Measurements from ENCODE around the gene SLC35A5.
A peak's percentile ranks its signal among the peaks of the same experiment; 100 is the strongest.
"Not testable (repeated sequence)": the region's sequence is repeated elsewhere in the genome, so short reads cannot be mapped to it uniquely, and the experiment has no call there.

SLC35A5 gene, protein sequence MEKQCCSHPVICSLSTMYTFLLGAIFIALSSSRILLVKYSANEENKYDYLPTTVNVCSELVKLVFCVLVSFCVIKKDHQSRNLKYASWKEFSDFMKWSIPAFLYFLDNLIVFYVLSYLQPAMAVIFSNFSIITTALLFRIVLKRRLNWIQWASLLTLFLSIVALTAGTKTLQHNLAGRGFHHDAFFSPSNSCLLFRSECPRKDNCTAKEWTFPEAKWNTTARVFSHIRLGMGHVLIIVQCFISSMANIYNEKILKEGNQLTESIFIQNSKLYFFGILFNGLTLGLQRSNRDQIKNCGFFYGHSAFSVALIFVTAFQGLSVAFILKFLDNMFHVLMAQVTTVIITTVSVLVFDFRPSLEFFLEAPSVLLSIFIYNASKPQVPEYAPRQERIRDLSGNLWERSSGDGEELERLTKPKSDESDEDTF

DNA sequence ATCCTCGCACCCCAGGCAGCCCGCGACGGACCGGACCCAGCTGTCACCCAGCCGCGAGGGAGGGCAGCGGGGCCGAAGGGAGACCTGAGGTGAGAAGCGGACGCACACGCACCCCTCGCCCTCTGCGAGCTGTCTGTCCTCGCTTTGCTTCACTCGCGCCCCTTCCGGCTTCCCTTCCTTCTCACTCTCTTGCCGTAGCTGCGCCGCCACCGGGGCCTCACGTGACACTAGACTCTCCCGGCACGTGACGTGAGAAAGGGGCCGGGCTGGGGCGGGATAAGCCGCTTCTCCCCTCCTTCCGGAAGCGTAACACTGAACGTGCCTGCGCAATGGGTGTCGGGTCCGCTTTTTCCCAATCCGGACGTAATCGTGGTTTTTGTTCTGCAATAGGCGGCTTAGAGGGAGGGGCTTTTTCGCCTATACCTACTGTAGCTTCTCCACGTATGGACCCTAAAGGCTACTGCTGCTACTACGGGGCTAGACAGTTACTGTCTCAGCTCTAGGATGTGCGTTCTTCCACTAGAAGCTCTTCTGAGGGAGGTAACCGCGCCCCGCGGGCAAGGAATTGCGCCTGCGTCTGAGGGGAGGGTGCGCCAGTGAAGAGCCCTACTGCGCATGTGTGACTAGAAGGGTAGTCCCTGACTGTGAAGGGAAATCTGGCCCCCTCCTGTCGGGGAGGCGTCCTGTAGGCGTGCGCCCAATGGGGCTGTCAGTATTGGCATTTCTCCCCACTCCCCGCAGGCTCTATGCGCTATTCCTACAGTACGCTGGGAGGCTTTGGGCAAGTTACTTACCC, at the start of gene SLC35A5, which contains the start of gene ATG3:
SLC35A5 (plus strand) TSS at position 312 of the 796 bp plus-strand sequence. CDS start 1,359 bp downstream, outside the sequence.
ATG3 (minus strand) TSS at position 229 of the 796 bp plus-strand sequence. CDS start 434 bp downstream, outside the sequence.
- Mint-ChIP-seq H3K36me3 (ENCODE audit: low read depth) (peaks cover 43% of the 10 kb centered on the region), H3K9me3 (no peaks in the 10 kb centered on the region), H3K4me1 (ENCODE audit: low read depth) (peaks cover 54% of the 10 kb centered on the region), H3K4me3 (peak within 1 kb of the TSS; percentile 99), H3K27me3 (no peaks in the 10 kb centered on the region), H3K27ac (peak within 1 kb of the TSS; percentile 97)

DNA sequence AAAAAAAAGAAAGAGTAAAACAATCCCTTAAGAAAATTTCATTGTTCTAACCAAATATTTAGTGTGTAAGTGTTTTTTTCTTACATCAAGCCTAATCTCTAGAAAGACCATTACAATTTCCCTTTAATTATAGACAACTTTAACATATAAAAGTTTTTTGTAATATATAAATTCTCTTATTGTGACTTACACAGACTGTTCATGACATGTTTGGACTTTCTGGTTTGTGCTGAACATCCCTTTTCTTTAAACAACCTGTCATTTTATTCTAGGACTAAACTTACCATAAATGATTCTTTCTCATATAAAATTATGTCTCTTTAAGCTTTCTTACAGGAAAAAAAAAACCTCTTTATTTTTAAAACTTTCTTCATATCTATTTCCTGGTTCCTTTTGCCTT, 49.5 kb upstream of the SLC35A5 start:
- H3K27me3 Mint-ChIP-seq = no peaks in the 10 kb centered on the region
- no peak overlapping the region for H3K4me3 Mint-ChIP-seq
- peaks cover 6% of the 10 kb centered on the region for H3K9me3 Mint-ChIP-seq
- peaks cover 7% of the 10 kb centered on the region for H3K36me3 Mint-ChIP-seq (ENCODE audit: low read depth)
- H3K4me1 Mint-ChIP-seq (ENCODE audit: low read depth) = peaks cover 36% of the 10 kb centered on the region
- no peak overlapping the region for H3K27ac Mint-ChIP-seq

DNA sequence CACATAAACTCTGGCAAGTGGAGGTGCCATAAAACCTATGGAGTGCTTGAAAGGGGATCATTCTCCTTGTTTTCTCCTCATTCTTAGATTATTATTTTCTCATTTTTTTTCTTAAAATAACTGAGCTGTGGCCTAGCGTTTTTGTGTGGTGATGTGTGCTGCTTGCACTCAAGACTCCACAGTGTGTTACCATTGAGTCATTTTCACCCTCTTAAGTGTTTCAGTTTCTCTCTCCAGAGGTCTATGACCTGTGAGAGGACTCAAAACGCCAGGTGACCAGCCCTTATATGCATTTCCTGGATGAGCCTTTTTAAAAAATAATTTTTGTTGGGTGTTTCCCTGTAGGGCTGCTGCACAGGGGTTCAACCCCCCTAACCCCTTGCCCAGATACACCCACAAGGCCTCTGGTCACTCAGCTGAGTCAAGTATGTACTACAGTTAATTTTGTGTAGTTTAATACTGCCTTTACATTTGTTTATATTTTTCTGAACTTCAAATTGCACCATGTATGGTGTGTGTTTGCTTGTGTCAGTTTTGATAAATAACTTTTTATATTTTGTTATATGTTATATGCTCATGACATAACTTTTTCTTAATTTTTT, 47.2 kb upstream of the SLC35A5 start:
- Mint-ChIP-seq H3K4me1 (ENCODE audit: low read depth) (peaks cover 39% of the 10 kb centered on the region), H3K4me3 (no peak overlapping the region), H3K27me3 (no peaks in the 10 kb centered on the region)

DNA sequence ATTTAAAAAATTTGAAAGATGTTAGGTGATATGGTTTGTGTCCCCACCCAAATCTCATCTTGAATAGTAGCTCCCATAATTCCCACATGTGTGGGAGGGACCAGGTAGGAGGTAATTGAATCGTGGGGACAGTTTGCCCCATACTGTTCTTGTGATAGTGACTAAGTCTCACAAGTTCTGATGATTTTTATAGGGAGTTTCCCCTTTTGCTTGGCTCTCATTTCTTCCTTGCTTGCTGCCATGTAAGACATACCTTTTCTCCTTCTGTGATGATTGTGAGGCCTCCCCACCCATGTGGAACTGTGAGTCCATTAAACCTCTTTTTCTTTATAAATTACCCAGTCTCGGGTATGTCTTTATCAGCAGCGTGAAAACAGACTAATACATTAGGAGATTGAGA, 42.9 kb upstream of the SLC35A5 start:
- H3K4me3 Mint-ChIP-seq; H3K36me3 Mint-ChIP-seq (ENCODE audit: low read depth); H3K9me3 Mint-ChIP-seq; H3K27me3 Mint-ChIP-seq: not testable (repeated sequence)
- Mint-ChIP-seq H3K27ac (peak overlapping the region; percentile 72), H3K4me1 (ENCODE audit: low read depth) (peaks cover 32% of the 10 kb centered on the region)

More for the DNA sequence above, 47.2 kb upstream of the SLC35A5 start:
- Mint-ChIP-seq H3K9me3 (peaks cover 6% of the 10 kb centered on the region), H3K27ac (peak overlapping the region; percentile 65), H3K36me3 (ENCODE audit: low read depth) (peaks cover 11% of the 10 kb centered on the region)

DNA sequence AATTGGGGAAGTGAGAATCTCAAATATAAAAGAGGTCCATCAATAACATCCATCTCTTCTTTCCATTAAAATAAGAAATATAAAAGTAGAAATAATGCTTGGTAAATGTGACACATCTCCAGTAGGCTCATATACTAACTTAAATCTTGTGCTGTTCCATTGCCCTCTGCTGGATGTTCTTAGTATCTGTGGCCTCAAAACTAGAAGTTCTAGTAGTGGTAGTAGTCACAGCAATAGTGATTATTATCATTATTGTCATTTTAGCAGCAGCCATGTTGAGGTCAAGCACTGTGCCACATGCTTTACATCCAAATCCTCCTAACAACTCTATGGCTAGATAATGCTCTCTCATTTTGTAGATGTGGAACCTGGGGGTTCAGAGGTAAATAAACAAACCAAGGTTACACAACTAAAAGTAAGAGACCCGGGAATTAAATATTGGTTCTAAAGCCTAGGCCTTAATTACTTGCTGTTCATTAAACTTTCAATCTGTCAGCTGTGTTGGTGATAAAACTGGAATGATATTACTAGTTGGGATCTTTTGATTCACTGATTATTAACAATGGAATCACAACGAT, 42.3 kb upstream of the SLC35A5 start:
- Mint-ChIP-seq H3K36me3 (ENCODE audit: low read depth) (peaks cover 6% of the 10 kb centered on the region), H3K4me1 (ENCODE audit: low read depth) (peaks cover 28% of the 10 kb centered on the region), H3K4me3 (no peak overlapping the region), H3K9me3 (no peaks in the 10 kb centered on the region), H3K27ac (no peak overlapping the region), H3K27me3 (no peaks in the 10 kb centered on the region)

DNA sequence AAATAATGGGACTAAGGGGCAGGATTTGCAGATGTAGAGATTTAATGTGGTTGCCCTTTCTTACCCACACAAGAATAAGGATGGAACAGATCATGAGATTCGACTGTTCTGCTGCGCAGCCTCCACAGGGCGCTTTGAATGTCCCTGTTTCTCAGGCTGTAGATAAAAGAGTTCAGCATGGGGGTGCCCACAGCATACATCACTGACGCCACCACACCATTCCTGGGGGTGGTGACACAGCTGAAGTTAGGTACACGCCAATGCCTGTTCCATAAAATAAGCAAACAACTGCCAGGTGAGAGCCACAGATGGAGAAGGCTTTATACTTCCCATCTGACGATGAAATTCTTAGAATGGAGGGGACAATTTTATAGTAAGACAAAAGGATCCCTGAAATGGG, 37.7 kb upstream of the SLC35A5 start:
- not testable (repeated sequence) for H3K27ac Mint-ChIP-seq; H3K4me1 Mint-ChIP-seq (ENCODE audit: low read depth); H3K4me3 Mint-ChIP-seq; H3K27me3 Mint-ChIP-seq; H3K9me3 Mint-ChIP-seq
- peaks cover 17% of the 10 kb centered on the region for H3K36me3 Mint-ChIP-seq (ENCODE audit: low read depth)

DNA sequence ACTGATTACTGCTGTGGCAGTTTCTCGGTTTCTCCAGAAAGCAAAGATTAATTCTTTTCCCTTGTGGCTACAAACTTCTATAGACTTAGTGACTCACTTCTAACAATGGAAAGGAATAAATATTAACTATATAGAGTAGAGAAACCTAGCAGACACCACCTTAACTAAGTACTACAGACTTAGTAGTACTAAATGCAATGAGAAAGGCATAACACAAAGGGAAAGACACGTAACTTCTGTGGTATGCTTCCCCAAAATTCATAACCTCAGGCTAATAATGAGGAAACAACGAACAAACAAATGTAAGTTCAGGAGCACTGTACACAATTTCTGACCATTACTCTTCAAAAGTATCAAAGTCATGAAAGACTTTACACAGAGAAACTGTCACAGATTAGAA, 31.3 kb upstream of the SLC35A5 start:
- H3K4me1 Mint-ChIP-seq (ENCODE audit: low read depth) = no peaks in the 10 kb centered on the region
- peaks cover 52% of the 10 kb centered on the region for H3K36me3 Mint-ChIP-seq (ENCODE audit: low read depth)
- no peaks in the 10 kb centered on the region for H3K27me3 Mint-ChIP-seq
- no peak overlapping the region for H3K27ac Mint-ChIP-seq
- H3K4me3 Mint-ChIP-seq = no peak overlapping the region
- H3K9me3 Mint-ChIP-seq = no peaks in the 10 kb centered on the region

DNA sequence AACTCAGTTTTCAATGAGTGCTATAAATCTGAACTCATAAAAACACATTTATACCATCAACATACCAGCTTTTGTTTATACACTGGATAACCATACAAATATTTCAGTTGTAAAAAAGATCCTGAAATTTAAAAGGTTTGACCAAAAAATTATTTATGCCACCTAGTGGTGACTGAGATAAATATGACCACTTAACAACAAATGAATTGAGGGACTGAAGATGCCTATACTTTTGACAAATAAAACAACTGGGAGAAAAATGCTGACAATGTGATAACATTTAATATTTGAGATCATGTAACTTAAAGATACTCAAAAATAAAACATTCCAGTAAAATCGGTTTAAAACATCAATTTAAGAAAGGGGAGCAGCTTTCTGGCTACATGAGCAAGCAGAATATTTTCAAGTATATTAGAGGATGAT, 30.5 kb upstream of the SLC35A5 start:
- Mint-ChIP-seq H3K9me3 (no peaks in the 10 kb centered on the region), H3K27me3 (no peaks in the 10 kb centered on the region), H3K36me3 (ENCODE audit: low read depth) (peaks cover 57% of the 10 kb centered on the region), H3K4me1 (ENCODE audit: low read depth) (no peaks in the 10 kb centered on the region), H3K27ac (no peak overlapping the region), H3K4me3 (no peak overlapping the region)

DNA sequence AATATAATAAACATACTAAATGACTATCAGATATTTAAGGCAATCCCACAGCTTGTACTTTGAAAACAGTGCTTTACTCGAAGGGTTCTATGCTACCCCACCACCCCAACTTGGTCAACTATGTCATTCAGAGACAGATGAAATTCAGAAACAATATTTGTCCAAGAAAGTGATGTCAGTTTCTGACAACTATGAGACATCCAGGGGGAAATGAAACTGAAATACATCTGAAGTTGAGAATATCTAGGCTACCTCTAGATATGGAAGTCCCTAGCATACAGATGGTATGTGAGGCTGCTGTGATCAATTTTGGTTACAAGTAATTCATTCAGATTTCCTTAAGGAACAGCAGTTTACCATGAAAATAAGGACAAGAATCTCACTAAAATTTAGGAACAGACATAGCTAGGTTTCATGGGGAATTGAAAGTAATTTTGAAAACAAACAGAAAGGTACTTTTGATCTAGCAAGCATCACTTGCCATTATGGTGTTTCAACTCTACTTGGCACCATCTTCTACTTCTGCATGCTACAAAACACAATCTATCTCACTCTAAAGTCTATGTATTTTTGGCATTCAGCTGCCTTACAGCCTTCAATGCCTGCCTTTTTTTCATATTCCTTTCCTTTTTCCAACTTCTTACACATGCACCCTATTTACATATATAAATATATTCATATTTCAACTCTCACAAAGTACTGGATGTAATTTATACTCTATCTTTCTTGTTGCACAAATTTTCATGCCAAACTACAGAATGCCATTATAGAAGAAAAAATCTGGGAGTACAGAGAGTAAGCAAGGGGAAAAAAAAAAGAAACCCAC, 21.8 kb upstream of the SLC35A5 start:
- no peak overlapping the region for H3K4me3 Mint-ChIP-seq
- H3K27me3 Mint-ChIP-seq = no peaks in the 10 kb centered on the region
- H3K36me3 Mint-ChIP-seq (ENCODE audit: low read depth) = peaks cover 67% of the 10 kb centered on the region
- peak overlapping the region; percentile 53 for H3K27ac Mint-ChIP-seq
- H3K9me3 Mint-ChIP-seq = no peaks in the 10 kb centered on the region
- peaks cover 21% of the 10 kb centered on the region for H3K4me1 Mint-ChIP-seq (ENCODE audit: low read depth)

DNA sequence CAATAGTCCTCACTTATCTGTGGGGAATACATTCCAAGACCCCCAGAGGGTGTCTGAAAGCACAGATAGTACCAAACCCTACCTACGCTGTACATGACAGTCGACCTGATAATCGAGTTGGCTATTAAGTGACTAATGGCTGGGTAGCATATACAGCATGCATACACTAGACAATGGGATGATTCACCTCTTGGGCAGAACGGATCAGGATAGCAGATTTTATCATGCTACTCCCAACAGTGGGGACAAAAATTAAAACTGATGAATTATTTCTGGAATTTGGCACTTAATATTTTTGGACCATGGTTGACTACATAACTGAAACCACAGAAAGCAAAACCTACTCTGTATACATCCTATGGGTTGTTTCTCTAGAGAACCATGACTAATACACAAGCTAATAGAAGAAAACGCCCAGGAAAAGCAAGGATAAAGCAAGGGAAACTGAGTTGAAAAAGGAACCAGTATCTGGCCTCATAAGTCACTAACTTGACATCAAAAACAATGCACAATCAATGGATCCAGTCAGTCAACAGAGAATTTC, 15.6 kb upstream of the SLC35A5 start:
- Mint-ChIP-seq H3K4me1 (ENCODE audit: low read depth) (peaks cover 9% of the 10 kb centered on the region), H3K36me3 (ENCODE audit: low read depth) (peaks cover 68% of the 10 kb centered on the region), H3K4me3 (no peak overlapping the region), H3K9me3 (no peaks in the 10 kb centered on the region), H3K27ac (no peak overlapping the region), H3K27me3 (no peaks in the 10 kb centered on the region)

DNA sequence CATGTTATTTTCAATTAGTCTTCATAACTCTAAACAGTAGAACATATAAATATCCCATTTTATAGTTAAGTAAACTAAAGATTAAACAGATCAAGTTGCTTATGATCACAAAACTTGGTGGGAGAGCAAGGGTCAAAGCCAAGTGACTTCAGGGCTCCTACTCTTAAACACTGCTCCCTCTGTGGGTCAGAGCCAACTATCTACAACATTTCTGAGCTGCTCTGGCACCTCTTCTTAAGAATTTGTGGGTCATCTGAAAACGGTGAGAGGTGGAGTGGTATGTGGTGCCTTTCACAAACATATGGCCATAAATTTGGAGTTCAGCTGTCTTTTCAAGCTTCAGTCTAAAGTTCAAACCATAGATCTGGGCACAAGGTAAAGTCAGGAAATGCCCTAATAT, 11.0 kb upstream of the SLC35A5 start:
- H3K9me3 Mint-ChIP-seq = no peaks in the 10 kb centered on the region
- H3K36me3 Mint-ChIP-seq (ENCODE audit: low read depth) = peaks cover 64% of the 10 kb centered on the region
- H3K4me1 Mint-ChIP-seq (ENCODE audit: low read depth) = peaks cover 24% of the 10 kb centered on the region
- no peak overlapping the region for H3K4me3 Mint-ChIP-seq
- H3K27me3 Mint-ChIP-seq = no peaks in the 10 kb centered on the region
- no peak overlapping the region for H3K27ac Mint-ChIP-seq

DNA sequence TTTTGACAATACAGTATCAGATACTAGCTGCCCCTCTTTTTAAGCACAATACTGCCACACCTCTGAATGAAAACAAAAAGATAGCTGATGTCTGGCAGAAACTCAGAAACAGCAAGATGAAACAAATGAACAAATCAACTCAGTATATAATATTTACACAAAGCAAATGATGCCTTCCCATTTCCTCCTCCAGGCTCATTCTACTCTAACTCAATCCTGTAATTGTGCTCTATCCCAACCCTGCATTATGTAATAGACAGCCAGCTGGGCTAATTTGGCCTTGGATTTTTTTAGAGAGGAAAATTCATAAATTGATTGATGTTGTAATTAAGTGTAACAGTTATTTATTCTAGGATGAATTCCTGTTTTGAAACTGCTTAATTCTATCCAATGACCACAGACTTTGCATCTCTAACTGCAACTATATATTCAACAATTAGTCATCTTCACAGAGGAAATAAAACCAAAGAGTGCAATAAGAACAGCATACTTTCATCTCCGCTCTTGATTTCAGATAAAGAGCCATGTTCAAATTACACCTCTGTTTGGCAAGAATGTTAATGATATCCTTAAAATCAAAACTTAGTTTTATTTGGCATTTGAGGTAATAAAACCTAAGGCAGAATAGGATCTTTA, 6.2 kb upstream of the SLC35A5 start:
- Mint-ChIP-seq H3K4me3 (peak overlapping the region; percentile 54), H3K4me1 (ENCODE audit: low read depth) (peaks cover 58% of the 10 kb centered on the region), H3K27ac (peak overlapping the region; percentile 45), H3K27me3 (no peaks in the 10 kb centered on the region), H3K9me3 (no peaks in the 10 kb centered on the region), H3K36me3 (ENCODE audit: low read depth) (peaks cover 61% of the 10 kb centered on the region)

DNA sequence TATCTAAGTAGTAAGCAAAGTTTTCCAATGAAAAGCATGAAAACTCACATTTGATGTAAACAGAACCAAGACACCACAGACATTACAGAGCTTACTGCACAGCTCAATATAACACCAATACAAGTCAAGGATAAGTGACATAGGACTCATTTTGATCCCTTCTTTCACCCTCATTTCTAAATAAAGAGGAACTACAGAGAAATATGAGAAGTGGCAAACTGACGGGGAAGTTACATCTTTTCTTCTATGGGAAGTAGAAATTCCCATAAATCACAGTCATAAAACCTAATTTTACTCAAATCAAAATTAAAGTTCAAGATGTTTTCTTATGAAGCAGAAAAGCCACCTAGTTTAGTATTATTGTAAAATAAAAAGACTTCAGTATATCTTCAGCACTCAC, 3.9 kb upstream of the SLC35A5 start:
- peaks cover 57% of the 10 kb centered on the region for H3K4me1 Mint-ChIP-seq (ENCODE audit: low read depth)
- H3K36me3 Mint-ChIP-seq (ENCODE audit: low read depth) = peaks cover 46% of the 10 kb centered on the region
- H3K27ac Mint-ChIP-seq = no peak overlapping the region
- no peak overlapping the region for H3K4me3 Mint-ChIP-seq
- no peaks in the 10 kb centered on the region for H3K9me3 Mint-ChIP-seq
- H3K27me3 Mint-ChIP-seq = no peaks in the 10 kb centered on the region
